HG03135 (cell line): ENCODE measurements around the gene TMEM41B.
A peak's percentile ranks its signal among the peaks of the same experiment; 100 is the strongest.
"Not testable (repeated sequence)": the region's sequence is repeated elsewhere in the genome, so short reads cannot be mapped to it uniquely, and the experiment has no call there.

Experiments
- ATAC-seq: cut with Tn5 transposase; IDR thresholded peaks from one replicate; pipeline ENCODE4 v1.9.1; 2021; ENCODE audit warnings: mild to moderate bottlenecking, moderate library complexity; ENCODE audit not compliant: unreplicated experiment

TMEM41B gene

DNA sequence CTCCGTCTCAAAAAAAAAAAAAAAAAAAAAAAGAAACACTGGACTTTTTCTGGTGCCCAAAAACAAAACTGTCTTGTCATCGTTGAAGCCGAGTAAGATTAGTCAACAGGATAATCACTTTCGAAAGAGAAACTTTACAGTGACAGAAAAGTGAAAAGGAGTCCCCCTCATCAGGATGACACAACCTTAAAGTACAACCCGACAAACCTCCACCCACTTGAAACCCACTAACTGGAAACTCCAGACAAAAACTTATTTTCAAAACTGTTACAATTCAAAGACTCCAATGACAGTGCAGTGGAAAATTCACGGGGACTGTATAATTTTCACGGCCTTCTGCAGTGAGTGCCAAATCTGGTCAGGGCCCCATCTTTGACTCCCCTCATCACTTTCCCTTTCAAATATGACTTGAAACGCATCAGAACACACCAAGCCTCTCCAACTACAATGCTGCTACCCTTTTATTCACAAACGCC lies 50.5 kb downstream of the TMEM41B start:
- ATAC-seq: peak; percentile 65

DNA sequence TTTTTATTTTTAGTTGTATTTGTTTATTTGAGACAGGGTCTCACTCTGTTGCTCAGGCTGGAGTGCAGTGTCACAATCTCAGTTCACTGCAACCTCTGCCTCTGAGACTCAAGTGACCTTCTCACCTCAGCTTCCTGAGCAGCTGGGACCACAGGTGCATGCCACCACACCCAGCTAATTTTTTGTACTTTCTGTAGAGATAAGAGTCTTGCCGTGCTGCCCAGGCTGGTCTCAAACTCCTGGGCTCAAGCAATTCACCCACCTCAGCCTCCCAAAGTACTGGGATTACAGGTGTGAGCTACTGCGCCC lies 53.6 kb downstream of the TMEM41B start:
- not testable (repeated sequence) for ATAC-seq

DNA sequence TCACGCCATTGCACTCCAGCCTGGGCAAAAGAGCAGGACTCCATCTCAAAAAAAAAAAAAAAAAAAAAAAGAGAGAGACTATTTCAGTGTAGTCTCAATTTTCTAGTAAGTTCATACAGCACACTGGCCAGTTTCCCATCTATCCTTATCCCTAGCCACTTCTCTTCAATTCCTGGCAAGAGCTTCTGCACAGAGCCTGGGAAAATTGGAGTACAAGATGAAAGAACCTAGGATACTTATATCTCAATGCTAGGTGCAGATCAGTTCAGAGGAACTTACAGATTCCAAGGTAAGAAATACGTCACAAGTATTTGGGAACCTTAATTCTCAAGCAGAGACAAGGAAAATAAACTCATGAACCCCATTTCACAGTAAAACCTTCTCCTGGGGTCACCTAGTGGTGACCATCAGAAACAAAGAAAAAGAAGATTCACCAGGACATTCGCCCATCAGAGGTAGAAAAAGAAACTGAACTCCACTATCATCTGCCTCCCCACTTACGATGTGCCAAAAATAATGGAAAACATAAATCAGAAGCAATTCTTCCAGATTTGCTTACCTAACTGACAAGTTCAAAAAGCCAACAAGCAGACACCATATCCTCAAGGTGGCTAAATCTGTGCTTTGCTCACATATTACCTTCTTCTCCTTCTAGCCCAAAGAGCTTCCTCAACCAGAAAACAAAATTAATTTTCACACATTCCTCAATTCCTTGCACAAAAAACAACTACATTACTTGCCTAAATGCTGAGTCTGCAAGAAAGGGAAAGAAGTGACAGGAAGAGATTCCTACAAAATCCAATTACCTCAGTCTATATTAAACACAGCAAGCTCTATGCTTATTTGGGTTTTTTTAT lies 54.2 kb downstream of the TMEM41B start:
- ATAC-seq: no peak

DNA sequence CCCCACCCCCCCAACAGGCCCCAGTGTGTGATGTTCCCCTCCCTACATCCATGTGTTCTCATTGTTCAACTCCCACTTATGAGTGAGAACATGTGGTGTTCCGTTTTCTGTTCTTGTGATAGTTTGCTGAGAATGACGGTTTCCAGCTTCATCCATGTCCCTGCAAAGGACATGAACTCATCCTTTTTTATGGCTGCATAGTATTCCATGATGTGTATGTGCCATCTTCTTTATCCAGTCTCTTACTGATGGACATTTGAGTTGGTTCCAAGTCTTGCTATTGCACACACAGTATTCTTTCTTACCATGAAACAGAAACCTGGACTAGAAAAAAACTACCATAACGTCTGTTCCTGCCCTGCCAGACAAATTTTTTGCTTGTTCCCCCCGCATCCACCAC lies 56.1 kb downstream of the TMEM41B start:
- not testable (repeated sequence) for ATAC-seq

DNA sequence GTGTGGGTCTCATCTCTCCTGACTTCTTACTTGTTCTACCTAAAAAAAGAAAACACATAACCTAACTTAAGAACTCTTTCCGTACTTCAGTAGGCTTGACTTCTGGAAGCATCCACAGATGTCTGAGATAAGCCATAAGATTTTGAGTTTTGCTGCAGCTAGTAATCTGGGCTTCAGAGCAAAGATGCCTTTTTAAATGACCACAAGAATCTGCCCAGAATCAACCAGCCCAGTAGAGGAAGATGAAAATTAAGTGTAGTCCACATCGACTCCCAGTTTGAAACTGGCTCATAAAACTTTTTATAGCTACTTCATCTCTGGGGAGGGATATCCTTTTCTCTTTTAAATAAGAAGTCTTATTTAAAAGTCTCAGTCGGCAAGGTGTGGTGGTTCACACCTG lies 60.0 kb downstream of the TMEM41B start:
- ATAC-seq: no peak

DNA sequence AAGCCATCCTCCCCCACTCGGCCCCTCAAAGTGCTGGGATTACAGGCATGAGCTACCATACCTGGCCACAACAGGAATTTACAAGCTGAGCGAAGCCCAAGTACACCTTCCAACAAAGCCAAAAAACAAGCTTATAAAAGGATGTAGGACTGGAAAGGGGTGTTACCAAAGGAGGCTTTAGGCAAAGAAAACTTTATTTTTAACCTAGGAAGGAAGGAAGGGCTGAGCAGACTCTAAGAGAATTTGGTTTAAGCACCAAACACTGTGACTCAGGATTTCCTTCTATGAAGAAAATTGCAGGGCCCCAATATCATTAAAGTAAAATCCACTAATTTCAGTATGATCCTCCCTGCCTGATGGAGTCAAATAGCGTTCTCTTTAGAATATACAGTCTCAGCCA lies 61.3 kb downstream of the TMEM41B start:
- no peak for ATAC-seq

DNA sequence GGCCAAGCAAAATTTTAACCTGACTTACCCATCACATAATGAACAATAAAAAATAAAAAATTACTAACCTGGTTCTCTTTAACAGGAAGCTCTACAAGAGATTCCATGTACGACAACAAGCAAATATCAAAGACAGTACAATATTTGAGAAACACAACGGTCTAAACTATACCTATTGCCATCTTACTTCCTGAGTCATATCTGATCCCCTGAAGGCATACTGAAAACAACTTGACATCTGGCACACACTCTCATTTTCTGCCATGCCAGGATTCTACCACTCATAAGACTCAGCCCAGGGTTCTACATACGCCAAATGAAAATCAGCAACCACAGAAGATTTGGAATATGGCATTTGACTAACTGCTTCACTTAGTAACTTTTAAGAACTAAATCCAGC lies 63.1 kb downstream of the TMEM41B start:
- ATAC-seq: no peak

DNA sequence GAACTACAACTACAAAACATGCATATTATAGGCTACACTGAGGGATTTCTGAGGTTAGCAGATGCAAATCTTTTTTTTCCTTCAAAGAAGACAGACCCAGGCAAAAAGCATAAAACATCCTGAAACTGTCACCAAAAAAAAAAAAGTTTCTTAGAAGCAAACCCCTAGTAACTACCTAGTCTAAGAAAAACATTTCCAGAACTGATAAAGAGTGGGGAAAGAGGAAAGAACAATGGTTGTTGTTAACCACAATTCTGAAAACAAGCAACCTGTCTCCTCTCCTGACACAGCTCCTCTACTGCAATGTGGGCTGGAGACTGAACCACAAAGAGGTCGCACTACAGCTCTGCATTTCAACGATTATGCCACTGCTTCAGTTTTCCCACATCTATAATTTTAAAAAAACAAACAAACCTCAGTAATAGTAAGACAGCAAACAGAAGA lies 64.2 kb downstream of the TMEM41B start:
- ATAC-seq: peak; percentile 72

DNA sequence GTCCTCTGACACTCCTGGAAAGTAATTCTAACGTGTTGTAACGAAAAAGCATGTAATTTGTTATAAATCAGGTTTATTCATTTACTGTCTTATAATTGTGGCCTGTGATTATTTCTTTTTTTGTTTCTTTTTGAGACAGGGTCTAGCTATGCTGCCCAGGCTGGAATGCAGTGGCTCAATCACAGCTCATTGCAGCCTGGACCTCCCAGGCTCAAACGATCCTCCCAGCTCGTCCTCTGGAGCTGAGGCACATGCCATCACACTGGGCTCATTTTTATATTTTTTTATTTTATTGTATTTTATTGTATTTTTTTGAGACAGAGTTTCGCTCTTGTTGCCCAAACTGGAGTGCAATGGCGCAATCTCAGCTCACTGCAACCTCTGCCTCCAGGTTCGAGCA lies 65.1 kb downstream of the TMEM41B start:
- no peak for ATAC-seq

DNA sequence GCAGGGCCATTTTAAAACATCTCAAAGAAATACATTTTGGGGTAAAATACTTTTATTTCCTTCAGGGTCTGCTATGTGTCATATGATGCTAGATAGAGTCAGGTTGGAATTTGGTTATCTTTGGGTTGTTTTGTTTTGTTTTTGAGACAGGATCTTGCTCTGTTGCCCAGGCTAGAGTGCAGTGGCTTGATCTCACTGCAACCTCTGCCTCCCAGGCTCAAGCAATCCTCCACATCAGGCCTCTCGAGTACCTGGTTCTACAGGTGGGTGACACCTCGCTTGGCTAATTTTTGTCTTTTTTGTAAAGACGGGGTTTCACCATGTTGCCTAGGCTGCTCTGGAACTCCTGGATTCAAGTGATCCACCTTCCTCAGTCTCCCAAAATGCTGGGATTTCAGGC lies 66.5 kb downstream of the TMEM41B start:
- no peak for ATAC-seq

DNA sequence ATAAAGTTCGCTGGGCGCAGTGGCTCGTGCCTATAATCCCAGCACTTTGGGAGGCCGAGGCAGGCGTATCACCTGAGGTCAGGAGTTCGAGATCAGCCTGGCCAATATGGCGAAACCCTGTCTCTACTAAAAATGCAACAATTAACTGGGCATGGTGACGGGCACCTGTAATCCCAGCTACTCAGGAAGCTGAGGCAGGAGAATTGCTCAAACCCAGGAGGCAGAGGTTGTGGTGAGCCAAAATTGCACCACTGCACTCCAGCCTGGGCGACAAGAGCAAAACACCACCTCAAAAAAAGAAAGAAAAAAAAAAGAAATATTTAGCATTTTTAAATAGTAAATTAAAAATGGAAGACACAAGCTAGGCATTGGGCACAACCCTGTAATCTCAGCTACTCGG lies 78.2 kb downstream of the TMEM41B start:
- ATAC-seq: not testable (repeated sequence)

DNA sequence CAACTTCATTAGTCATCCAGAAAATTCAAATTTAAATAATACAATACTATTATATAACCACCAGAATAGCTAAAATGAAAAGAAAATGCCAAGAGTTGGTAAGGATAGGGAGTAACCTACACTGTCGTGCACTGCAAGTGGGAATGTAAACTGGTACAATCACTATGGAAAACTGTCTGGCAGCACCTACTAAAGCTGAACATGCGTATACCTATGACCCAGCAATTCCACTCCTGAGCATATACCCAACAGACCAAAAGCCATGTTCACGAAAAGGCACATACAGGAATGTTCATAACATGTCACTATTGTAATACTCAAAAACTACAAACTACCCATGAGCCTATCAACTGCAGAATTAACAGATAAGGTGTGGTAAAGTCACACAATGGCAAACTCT lies 81.9 kb downstream of the TMEM41B start:
- no peak for ATAC-seq

DNA sequence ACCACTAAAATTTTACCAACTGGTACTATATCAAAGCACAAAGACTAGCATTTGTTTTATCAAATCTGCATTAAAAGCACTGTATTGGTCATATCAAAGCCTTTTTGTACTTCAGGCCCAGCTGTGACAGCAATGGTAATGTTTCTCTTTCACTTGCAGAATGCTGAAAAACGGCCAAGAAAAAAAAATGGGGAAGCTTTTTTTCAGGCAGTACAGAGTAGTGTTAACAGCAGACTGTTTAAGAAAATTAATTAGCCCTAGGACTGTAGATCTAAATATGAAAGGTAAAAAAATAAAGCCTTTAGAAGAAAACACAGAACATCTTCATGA lies 82.6 kb downstream of the TMEM41B start:
- ATAC-seq: peak; percentile 65
